Osteocyte (in vitro differentiated cells): Measurements from ENCODE around the gene BAK1. TPM values are rescaled to one million over a fixed set of nuclear protein-coding genes. Genes with fewer than 3 reads are reported as not detected.

Experiments used
- DNase-seq: peaks from one replicate; pipeline ENCODE4 v3.0.0; 2021; ENCODE audit warnings: mixed read lengths; ENCODE audit not compliant: unreplicated experiment; ENCODE audit errors: extremely low spot score
- H3K27ac Mint-ChIP-seq: one replicate; pipeline ENCODE4 v1.8.0; 2021; ENCODE audit warnings: mild to moderate bottlenecking, mixed read lengths; ENCODE audit not compliant: unreplicated experiment
- H3K27me3 Mint-ChIP-seq: one replicate; pipeline ENCODE4 v1.8.0; 2021; ENCODE audit warnings: mixed read lengths; ENCODE audit not compliant: unreplicated experiment
- H3K36me3 Mint-ChIP-seq: one replicate; pipeline ENCODE4 v1.8.0; 2021; ENCODE audit warnings: mixed read lengths; ENCODE audit not compliant: unreplicated experiment
- H3K4me1 Mint-ChIP-seq: one replicate; pipeline ENCODE4 v1.8.0; 2021; ENCODE audit warnings: mixed read lengths; ENCODE audit not compliant: unreplicated experiment
- H3K4me3 Mint-ChIP-seq: one replicate; pipeline ENCODE4 v1.8.0; 2021; ENCODE audit warnings: mild to moderate bottlenecking, moderate library complexity, mixed read lengths; ENCODE audit not compliant: unreplicated experiment
- H3K9me3 Mint-ChIP-seq: one replicate; pipeline ENCODE4 v1.8.0; 2021; ENCODE audit warnings: mixed read lengths; ENCODE audit not compliant: unreplicated experiment
- total RNA-seq: library from RNA; stranded (reverse); gene quantifications from 2 replicates; pipeline ENCODE4 v1.2.1, GENCODE V29; 2021
- TF ChIP-seq, protein P1 (sequence below): fragments of 200-600 bp; sonication (generic); IDR thresholded peaks from 2 replicates; pipeline ENCODE4 v1.5.0; 2021; ENCODE audit warnings: antibody characterized with exemption, mild to moderate bottlenecking, moderate library complexity

Gene BAK1
- total RNA-seq, 1 donor from 2014 or later = 20.5 TPM

DNA sequence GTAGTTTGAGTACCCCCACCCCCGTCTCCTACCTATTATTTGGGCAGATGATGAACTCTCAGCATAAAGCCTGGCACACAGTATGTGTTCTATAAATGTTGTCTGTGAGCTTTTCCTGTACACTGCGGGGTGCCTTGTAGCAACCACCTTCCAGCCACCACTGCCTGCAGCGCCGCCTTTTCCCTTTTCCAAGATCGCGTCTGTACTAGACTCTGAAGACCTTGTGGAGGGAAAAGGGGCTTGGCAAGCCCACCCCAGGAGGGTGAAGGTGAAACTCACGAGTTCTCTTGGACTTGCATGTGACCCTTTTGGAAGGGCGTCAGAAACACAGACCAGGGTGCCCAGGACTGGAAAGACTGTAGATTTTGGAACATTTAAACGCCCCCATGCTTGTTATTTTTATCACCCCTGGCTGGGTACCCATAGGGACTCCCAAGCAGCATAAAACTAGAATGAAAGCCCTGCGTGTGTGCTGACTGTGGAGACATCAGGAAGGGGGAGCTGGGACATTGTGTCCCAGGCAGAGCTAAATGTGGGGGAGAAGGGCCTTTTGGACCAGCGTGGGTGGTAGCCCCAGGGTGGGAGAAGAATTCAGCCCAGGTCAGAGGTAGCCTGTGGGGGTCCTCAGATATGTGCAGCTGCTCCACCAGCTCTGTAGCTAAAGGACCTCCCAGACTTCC is 8.3 kb downstream of the BAK1 start:
- Mint-ChIP-seq H3K36me3 (peaks cover 9% of the 10 kb centered on the region), H3K4me1 (peaks cover 11% of the 10 kb centered on the region), H3K9me3 (no peaks in the 10 kb centered on the region), H3K4me3 (peak overlapping the region; percentile 86), H3K27ac (peak overlapping the region; percentile 88), H3K27me3 (no peaks in the 10 kb centered on the region)
- DNase-seq = no peak
- TF ChIP-seq, protein P1, sequence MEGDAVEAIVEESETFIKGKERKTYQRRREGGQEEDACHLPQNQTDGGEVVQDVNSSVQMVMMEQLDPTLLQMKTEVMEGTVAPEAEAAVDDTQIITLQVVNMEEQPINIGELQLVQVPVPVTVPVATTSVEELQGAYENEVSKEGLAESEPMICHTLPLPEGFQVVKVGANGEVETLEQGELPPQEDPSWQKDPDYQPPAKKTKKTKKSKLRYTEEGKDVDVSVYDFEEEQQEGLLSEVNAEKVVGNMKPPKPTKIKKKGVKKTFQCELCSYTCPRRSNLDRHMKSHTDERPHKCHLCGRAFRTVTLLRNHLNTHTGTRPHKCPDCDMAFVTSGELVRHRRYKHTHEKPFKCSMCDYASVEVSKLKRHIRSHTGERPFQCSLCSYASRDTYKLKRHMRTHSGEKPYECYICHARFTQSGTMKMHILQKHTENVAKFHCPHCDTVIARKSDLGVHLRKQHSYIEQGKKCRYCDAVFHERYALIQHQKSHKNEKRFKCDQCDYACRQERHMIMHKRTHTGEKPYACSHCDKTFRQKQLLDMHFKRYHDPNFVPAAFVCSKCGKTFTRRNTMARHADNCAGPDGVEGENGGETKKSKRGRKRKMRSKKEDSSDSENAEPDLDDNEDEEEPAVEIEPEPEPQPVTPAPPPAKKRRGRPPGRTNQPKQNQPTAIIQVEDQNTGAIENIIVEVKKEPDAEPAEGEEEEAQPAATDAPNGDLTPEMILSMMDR = no peak

DNA sequence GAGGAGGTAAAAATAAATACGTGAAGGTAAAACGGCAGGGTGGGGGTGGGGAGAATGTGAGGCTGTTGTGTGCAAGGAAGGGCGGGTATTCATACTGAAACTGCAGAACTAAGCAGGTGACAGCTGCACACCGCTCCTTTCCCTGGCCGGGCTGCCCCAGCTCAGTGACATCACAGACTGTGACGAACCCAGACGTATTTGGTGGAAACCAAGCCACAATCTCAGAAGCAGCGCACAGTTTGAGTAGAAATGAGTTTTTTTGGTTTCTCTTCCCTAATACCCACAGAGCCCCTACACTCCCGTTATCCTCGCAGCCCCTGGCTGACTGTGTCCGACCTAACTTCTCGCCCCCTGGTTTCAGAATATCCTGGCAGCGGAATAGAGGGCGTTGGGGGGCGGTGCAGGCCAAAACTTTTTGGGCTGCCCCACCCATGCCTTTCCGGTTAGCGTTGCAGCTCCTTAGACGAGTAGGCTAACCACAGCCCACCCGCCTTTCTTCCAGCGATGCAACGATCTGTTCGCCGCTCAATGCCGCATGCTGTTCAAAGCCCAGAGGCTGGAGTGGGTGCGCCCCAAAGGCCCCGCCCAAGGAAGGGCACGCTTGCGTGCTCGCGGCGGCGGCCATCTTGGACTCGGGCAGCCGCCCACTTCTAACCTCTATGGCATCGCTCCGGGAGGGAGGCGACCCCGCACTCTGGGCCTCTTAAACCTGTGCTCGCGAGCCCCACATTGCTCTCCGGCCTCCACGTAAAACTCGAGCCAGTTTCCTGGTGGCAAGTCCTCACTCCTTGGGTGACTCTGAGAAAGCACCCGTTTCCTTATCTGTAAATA is 9.1 kb downstream of the BAK1 start:
- Mint-ChIP-seq H3K27ac (peak overlapping the region; percentile 88), H3K36me3 (peaks cover 7% of the 10 kb centered on the region), H3K27me3 (no peaks in the 10 kb centered on the region), H3K9me3 (no peaks in the 10 kb centered on the region), H3K4me1 (peaks cover 13% of the 10 kb centered on the region), H3K4me3 (peak overlapping the region; percentile 86)
- TF ChIP-seq, protein P1 = peak; percentile 16
- DNase-seq = peak; percentile 89

GRCh38 chr6:33568826-33569570 is 11.1 kb downstream of the BAK1 start:
- Mint-ChIP-seq H3K4me3 (no peak overlapping the region), H3K4me1 (peaks cover 13% of the 10 kb centered on the region), H3K9me3 (no peaks in the 10 kb centered on the region), H3K27ac (no peak overlapping the region), H3K36me3 (no peaks in the 10 kb centered on the region), H3K27me3 (no peaks in the 10 kb centered on the region)
- TF ChIP-seq, protein P1 = no peak
- DNase-seq = no peak

DNA sequence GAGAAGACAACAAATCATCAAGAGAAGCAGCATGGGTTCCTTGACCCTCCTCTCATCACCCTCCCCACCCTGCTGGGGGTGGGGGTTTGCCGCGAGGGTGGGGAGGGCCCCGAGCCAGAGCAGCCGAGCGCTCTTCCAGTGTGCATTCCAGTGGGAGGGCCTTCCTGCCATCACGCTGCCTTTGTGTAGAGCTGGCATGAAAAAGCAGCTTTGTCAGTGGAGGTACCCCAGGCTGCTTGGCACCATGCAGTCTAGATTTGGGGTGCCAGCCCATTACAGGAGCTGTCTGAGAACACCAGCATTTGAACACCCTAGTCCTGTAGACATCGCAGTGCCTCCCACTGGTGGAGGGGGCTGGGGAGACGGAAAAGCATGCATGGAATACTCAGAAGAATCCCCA is 12.2 kb downstream of the BAK1 start:
- no peak for DNase-seq
- H3K27me3 Mint-ChIP-seq = no peaks in the 10 kb centered on the region
- H3K4me3 Mint-ChIP-seq = no peak overlapping the region
- peaks cover 13% of the 10 kb centered on the region for H3K4me1 Mint-ChIP-seq
- H3K36me3 Mint-ChIP-seq = no peaks in the 10 kb centered on the region
- no peak overlapping the region for H3K27ac Mint-ChIP-seq
- H3K9me3 Mint-ChIP-seq = no peaks in the 10 kb centered on the region
- TF ChIP-seq, protein P1 = no peak
